Chondrocyte (in vitro differentiated cells): ENCODE results near the gene SRSF5. TPM values are rescaled to one million over a fixed set of nuclear protein-coding genes. Genes with fewer than 3 reads are reported as not detected.
"Not testable (repeated sequence)": the region's sequence is repeated elsewhere in the genome, so short reads cannot be mapped to it uniquely, and the experiment has no call there.

Experiments used
- DNase-seq: peaks from one replicate; pipeline ENCODE4 v3.0.0; 2021; ENCODE audit warnings: mixed read lengths, low spot score
- H3K27ac Mint-ChIP-seq: one replicate; pipeline ENCODE4 v1.8.0; 2021; ENCODE audit warnings: mild to moderate bottlenecking, moderate library complexity, mixed read lengths; ENCODE audit not compliant: unreplicated experiment
- H3K27me3 Mint-ChIP-seq: 2 replicates; pipeline ENCODE4 v1.8.0; 2021; ENCODE audit warnings: low read depth, mixed read lengths
- H3K36me3 Mint-ChIP-seq: 2 replicates; pipeline ENCODE4 v1.8.0; 2021; ENCODE audit warnings: low read depth, mixed read lengths
- H3K4me1 Mint-ChIP-seq: 2 replicates; pipeline ENCODE4 v1.8.0; 2021; ENCODE audit warnings: low read depth, mild to moderate bottlenecking, mixed read lengths
- H3K4me3 Mint-ChIP-seq: one replicate; pipeline ENCODE4 v1.8.0; 2021; ENCODE audit warnings: mild to moderate bottlenecking, moderate library complexity, mixed read lengths; ENCODE audit not compliant: unreplicated experiment
- H3K9me3 Mint-ChIP-seq: 2 replicates; pipeline ENCODE4 v1.8.0; 2021; ENCODE audit warnings: low read depth, mixed read lengths
- total RNA-seq: library from RNA; stranded (reverse); gene quantifications from 3 replicates; pipeline ENCODE4 v1.2.1, GENCODE V29; 2021
- TF ChIP-seq, protein P1 (sequence below): fragments of 200-600 bp; sonication (generic); IDR thresholded peaks from 2 replicates; pipeline ENCODE4 v1.5.0; 2021; ENCODE audit warnings: antibody characterized with exemption, mild to moderate bottlenecking, moderate library complexity

Gene SRSF5
- total RNA-seq, 1 donor from 2014 or later, result 163 TPM

DNA sequence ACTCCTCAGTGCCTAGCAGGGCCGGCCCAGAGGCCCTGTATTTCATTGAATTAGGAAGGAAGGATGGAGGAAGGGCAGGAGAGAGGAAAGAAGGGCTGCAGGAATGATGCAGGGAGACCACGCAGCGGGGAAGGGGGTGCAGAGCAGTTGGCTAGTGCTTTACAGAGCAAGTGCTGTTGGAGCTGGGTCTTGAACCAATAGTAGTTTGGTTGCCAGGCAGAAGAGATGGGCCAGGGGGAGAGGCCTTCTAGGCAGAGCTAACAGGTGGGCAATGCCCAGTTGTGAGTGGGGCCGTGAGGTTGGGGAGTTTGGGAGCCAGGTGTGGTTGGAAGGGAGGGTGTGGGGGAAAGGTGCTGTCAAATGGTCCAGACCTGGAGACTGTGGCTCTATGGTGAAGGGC lies 39.1 kb upstream of the SRSF5 start:
- Mint-ChIP-seq H3K27ac (no peak overlapping the region), H3K9me3 (no peaks in the 10 kb centered on the region), H3K36me3 (no peaks in the 10 kb centered on the region)

DNA sequence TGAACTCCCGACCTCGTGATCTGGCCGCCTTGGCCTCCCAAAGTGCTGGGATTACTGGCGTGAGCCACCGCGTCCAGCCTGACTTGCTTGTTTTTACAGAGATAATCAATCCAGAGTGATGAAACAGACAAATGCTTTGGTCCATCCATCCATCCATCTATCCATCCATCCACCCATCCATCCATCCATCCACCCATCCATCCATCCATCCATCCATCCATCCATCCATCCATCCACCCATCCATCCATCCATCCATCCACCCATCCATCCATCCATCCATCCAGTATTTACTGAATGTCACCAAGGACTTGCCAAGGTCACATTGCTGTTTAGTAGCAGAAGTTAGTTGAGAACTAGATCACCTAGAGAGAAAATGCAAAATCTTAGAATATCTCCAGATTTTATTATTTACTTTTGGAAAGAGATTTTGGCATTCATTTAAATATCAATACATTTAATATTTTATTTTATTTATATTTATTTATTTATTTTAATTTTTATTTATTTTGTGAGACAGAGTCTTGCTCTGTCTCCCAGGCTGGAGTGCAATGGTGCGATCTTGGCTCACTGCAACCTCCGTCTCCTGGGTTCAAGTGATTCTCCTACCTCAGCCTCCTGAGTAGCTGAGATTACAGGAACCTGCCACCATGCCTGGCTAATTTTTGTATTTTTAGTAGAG lies 34.9 kb upstream of the SRSF5 start:
- not testable (repeated sequence) for H3K4me3 Mint-ChIP-seq, H3K4me1 Mint-ChIP-seq, H3K9me3 Mint-ChIP-seq, DNase-seq, H3K36me3 Mint-ChIP-seq, H3K27ac Mint-ChIP-seq
- peaks cover 19% of the 10 kb centered on the region for H3K27me3 Mint-ChIP-seq

More for the DNA sequence above, 39.1 kb upstream of the SRSF5 start:
- Mint-ChIP-seq H3K4me3 (no peak overlapping the region), H3K4me1 (peaks cover 15% of the 10 kb centered on the region), H3K27me3 (no peaks in the 10 kb centered on the region)
- TF ChIP-seq, protein P1, sequence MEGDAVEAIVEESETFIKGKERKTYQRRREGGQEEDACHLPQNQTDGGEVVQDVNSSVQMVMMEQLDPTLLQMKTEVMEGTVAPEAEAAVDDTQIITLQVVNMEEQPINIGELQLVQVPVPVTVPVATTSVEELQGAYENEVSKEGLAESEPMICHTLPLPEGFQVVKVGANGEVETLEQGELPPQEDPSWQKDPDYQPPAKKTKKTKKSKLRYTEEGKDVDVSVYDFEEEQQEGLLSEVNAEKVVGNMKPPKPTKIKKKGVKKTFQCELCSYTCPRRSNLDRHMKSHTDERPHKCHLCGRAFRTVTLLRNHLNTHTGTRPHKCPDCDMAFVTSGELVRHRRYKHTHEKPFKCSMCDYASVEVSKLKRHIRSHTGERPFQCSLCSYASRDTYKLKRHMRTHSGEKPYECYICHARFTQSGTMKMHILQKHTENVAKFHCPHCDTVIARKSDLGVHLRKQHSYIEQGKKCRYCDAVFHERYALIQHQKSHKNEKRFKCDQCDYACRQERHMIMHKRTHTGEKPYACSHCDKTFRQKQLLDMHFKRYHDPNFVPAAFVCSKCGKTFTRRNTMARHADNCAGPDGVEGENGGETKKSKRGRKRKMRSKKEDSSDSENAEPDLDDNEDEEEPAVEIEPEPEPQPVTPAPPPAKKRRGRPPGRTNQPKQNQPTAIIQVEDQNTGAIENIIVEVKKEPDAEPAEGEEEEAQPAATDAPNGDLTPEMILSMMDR, result no peak
- DNase-seq, result no peak

DNA sequence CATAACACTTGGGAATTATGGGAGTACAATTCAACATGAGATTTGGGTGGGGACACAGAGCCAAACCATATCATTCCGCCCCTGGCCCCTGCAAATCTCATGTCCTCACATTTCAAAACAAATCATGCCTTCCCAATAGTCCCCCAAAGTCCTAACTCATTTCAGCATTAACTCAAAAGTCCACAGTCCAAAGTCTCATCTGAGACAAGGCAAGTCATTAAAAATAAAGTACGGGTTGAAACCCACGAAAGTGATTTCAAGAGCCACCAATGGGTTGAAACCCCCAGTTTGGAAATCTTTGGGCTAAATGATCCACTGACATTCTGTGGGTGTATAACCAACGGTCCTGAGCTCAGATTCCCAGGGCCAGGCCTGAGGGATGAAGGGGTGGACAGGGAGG lies 30.5 kb upstream of the SRSF5 start:
- not testable (repeated sequence) for H3K4me3 Mint-ChIP-seq, DNase-seq, H3K27ac Mint-ChIP-seq, H3K36me3 Mint-ChIP-seq, H3K9me3 Mint-ChIP-seq, H3K4me1 Mint-ChIP-seq
- H3K27me3 Mint-ChIP-seq, result peaks cover 19% of the 10 kb centered on the region

DNA sequence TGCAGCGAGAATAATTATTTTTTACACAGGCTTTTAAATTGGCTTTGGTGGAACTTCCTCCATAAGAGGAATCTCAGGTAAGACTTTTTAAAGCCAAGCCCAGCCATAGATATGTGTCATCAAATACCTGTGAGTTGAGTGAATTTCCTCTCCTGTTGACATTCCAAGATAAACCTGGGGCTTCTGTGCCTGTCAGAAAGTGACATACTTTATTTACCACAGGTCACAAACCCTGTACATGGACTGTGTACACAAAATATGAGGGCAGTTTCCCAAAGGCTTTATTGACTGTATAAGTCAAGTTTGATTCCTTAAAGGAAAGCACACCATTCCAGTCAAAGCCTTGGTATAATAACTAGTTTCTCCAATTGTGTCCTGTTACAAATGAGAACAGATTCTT lies 25.9 kb upstream of the SRSF5 start:
- Mint-ChIP-seq H3K9me3 (peaks cover 3% of the 10 kb centered on the region), H3K27ac (no peak overlapping the region), H3K36me3 (peaks cover 2% of the 10 kb centered on the region), H3K27me3 (peaks cover 6% of the 10 kb centered on the region), H3K4me3 (no peak overlapping the region), H3K4me1 (no peaks in the 10 kb centered on the region)
- no peak for DNase-seq
- TF ChIP-seq, protein P1, result no peak

DNA sequence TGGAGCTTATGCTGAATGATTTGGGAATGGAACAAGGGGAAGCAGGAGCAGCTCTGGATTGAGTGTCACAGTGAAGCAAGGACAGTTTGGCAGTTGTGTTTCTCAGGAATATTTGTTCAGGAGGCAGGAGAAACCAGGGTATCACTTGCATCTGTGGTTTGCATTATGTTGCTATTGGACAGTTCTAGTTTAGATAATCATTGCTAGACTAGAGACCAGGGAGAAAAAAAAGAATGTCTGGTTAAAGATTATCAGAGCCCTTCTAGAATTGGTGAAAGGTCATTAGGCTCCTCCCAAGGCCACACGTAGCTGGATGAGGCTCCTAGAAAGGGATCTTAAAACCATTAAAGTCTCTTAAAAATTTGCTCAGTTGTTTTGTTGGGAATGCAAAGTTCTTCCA lies 17.0 kb upstream of the SRSF5 start:
- H3K27me3 Mint-ChIP-seq, result no peaks in the 10 kb centered on the region
- H3K9me3 Mint-ChIP-seq, result no peaks in the 10 kb centered on the region
- no peak overlapping the region for H3K4me3 Mint-ChIP-seq
- no peak for DNase-seq
- no peaks in the 10 kb centered on the region for H3K4me1 Mint-ChIP-seq
- TF ChIP-seq, protein P1, result no peak
- no peak overlapping the region for H3K27ac Mint-ChIP-seq
- no peaks in the 10 kb centered on the region for H3K36me3 Mint-ChIP-seq

DNA sequence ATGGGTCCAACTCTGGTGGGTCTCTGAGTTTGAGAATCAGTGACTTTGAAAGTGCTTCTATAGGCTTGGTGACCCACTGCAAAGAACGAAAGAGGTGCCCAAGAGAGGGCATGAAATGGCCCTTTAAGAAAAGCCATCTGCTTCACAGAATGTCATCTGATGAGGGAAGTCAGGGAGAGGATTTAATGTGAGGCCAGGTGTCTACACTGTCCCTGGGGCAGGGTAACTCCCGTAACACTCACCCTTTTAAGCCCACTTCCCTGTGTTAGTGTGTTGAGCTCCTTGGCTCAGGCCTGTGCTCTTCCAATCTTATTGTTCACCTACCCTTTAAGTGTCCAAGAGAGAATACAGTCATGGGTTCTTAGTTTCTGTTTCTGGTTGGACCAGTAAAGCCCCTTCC lies 16.4 kb upstream of the SRSF5 start:
- H3K27ac Mint-ChIP-seq, result no peak overlapping the region
- no peaks in the 10 kb centered on the region for H3K4me1 Mint-ChIP-seq
- DNase-seq, result no peak
- TF ChIP-seq, protein P1, result no peak
- H3K27me3 Mint-ChIP-seq, result no peaks in the 10 kb centered on the region
- no peak overlapping the region for H3K4me3 Mint-ChIP-seq
- no peaks in the 10 kb centered on the region for H3K36me3 Mint-ChIP-seq
- H3K9me3 Mint-ChIP-seq, result no peaks in the 10 kb centered on the region
